ENCODE data around the gene TMEM63A. TPM values are rescaled to one million over a fixed set of nuclear protein-coding genes. Genes with fewer than 3 reads are reported as not detected.
A peak's percentile ranks its signal among the peaks of the same experiment; 100 is the strongest.

Gene TMEM63A
- total and polyA plus RNA-seq, 2 of the 13 experiments (the other 11 are each of a cell fraction or from before 2014, with no cell fraction given): 23.9 to 53.3 TPM

DNA sequence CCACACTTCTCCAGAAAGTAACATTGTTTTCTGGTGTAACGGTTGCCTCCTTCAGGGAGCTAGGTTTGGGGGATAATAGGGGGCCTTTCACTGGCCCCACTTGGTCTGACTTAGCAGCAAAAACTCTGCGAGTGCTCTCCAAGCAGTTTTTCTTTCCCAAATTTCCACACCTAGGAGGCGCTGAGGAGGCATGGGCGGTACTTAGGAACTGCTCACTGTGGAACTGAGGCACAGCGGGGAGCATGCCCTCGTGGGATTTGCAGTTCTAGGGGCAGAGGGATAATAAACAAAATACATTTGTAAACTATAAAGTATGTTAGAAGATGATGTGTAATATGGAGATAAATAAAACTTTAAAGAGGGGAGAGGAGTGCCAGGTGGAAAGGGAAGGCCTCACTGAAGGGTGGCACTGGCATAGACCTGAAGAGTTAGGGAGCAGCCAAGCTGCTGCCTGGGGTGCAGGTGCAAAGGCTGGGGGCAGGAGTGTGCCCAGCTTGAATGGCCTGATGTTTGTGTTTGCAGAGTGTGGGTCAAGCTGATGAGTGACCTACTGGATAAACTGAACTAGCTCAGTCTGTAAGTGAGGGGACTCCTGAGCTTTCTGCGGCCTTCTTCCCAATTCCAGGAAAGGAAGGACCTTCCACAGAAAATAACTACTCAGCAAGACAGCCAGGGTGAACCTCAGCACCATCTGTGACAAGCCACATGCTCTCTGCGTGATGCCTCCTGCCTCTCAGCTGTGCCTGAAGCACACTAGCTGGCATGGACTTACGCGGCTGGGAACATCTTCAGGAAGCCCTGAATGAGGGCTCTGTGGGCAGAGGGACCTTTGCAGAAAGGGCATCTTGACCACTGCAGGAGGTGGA is 70.3 kb downstream of the TMEM63A start:
- CTCF ChIA-PET (ENCODE audit: low intra/inter-chr PET ratio, low total read pairs): interaction anchor here (1.7 kb wide), 1 partner anchor 34 kb away, joined by 3 read pairs; the partner anchor contains the start of gene SRP9
- Histone ChIP-seq H3K4me1 (ENCODE audit: insufficient read depth, low read length) (peaks cover 66% of the 10 kb centered on the region), H4K20me1 (ENCODE audit: insufficient read depth, low read length) (no peaks in the 10 kb centered on the region), H3K4me3 (replicated peaks in 1 of 3; ENCODE audit: insufficient read depth in 1 of 3, low read depth in 2 of 3, low read length in 3 of 3) (peak overlapping the region; percentile 68 to 87 (median 80)), H3K27me3 (ENCODE audit: control insufficient read depth in 1 of 2, insufficient read depth in 2 of 2, low read length in 2 of 2) (no peaks in the 10 kb centered on the region), H3K36me3 (replicated peaks in 1 of 2; ENCODE audit: control insufficient read depth in 1 of 2, insufficient read depth in 2 of 2, low read length in 2 of 2) (peaks cover 0 to 1% of the 10 kb centered on the region in 2 experiments; a peak in 1 of 5 replicates), H3K27ac (ENCODE audit: extremely low read length, insufficient read depth, low read length) (peak overlapping the region; percentile 61), H3K79me2 (ENCODE audit: insufficient read depth, low read length) (peaks cover 32% of the 10 kb centered on the region), H3K4me2 (ENCODE audit: low read depth, low read length) (peak overlapping the region; percentile 93), H3K9ac (ENCODE audit: insufficient read depth, low read depth, low read length) (peak overlapping the region; percentile 63), H2AFZ (ENCODE audit: low read length) (no peak overlapping the region), H3K9me3 (ENCODE audit: low read length) (no peaks in the 10 kb centered on the region)
- WGBS (ENCODE audit: low lambda C conversion rate): 20% methylated on average over 7 of the region's 10 CpGs
- DNase-seq (ENCODE audit: low spot score): peak; percentile 48
- in situ Hi-C loops (cut with HindIII; ENCODE audit: extremely low pct_ligation_motif_present, low pct_unique_long_range_greater_than_20kb) (no loop called here), intact Hi-C loops (cut with micrococcal nuclease; ENCODE audit: unreplicated experiment) (loop anchor here (2.0 kb wide), 2 partner anchors 33 to 71 kb away; partner anchors contain the start of gene TMEM63A)
- peak; percentile 34 for FAIRE-seq
- POLR2A ChIA-PET: interaction anchor here (1.0 to 6.3 kb wide), 6 partner anchors 14 to 187 kb away, joined by 3 to 87 read pairs (median 4); partner anchors contain the start of genes SDE2, SRP9 and TMEM63A
- BruUV-seq (replicated peaks): no TSS peak
- ATAC-seq: no peak
- TF ChIP-seq CTCF (CRISPR knock-in tag; IDR thresholded peaks at IDR 0.05) (peak; percentile 66), ZBTB21 (CRISPR knock-in tag; IDR thresholded peaks at IDR 0.05) (no peak), ZNF775 (CRISPR knock-in tag; IDR thresholded peaks at IDR 0.05; ENCODE audit: borderline replicate concordance) (no peak), HOXA3 (CRISPR knock-in tag; IDR thresholded peaks at IDR 0.05) (no peak), ZNF574 (CRISPR knock-in tag; IDR thresholded peaks at IDR 0.05) (no peak; the same call in 1 of the 2 replicates), ZEB1 (IDR thresholded peaks at IDR 0.05; ENCODE audit: insufficient replicate concordance, low read depth) (no peak)
- TF ChIP-seq, protein P1, sequence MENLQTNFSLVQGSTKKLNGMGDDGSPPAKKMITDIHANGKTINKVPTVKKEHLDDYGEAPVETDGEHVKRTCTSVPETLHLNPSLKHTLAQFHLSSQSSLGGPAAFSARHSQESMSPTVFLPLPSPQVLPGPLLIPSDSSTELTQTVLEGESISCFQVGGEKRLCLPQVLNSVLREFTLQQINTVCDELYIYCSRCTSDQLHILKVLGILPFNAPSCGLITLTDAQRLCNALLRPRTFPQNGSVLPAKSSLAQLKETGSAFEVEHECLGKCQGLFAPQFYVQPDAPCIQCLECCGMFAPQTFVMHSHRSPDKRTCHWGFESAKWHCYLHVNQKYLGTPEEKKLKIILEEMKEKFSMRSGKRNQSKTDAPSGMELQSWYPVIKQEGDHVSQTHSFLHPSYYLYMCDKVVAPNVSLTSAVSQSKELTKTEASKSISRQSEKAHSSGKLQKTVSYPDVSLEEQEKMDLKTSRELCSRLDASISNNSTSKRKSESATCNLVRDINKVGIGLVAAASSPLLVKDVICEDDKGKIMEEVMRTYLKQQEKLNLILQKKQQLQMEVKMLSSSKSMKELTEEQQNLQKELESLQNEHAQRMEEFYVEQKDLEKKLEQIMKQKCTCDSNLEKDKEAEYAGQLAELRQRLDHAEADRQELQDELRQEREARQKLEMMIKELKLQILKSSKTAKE (CRISPR knock-in tag; IDR thresholded peaks at IDR 0.05; ENCODE audit: borderline replicate concordance): no peak
- TF ChIP-seq, protein P2, sequence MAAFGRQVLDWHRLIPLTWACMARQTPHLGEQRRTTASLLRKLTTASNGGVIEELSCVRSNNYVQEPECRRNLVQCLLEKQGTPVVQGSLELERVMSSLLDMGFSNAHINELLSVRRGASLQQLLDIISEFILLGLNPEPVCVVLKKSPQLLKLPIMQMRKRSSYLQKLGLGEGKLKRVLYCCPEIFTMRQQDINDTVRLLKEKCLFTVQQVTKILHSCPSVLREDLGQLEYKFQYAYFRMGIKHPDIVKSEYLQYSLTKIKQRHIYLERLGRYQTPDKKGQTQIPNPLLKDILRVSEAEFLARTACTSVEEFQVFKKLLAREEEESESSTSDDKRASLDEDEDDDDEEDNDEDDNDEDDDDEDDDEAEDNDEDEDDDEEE (CRISPR knock-in tag; IDR thresholded peaks at IDR 0.05): no peak
- TF ChIP-seq, protein P3, sequence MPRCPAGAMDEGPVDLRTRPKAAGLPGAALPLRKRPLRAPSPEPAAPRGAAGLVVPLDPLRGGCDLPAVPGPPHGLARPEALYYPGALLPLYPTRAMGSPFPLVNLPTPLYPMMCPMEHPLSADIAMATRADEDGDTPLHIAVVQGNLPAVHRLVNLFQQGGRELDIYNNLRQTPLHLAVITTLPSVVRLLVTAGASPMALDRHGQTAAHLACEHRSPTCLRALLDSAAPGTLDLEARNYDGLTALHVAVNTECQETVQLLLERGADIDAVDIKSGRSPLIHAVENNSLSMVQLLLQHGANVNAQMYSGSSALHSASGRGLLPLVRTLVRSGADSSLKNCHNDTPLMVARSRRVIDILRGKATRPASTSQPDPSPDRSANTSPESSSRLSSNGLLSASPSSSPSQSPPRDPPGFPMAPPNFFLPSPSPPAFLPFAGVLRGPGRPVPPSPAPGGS (CRISPR knock-in tag; IDR thresholded peaks at IDR 0.05): no peak
- TF ChIP-seq, protein P4, sequence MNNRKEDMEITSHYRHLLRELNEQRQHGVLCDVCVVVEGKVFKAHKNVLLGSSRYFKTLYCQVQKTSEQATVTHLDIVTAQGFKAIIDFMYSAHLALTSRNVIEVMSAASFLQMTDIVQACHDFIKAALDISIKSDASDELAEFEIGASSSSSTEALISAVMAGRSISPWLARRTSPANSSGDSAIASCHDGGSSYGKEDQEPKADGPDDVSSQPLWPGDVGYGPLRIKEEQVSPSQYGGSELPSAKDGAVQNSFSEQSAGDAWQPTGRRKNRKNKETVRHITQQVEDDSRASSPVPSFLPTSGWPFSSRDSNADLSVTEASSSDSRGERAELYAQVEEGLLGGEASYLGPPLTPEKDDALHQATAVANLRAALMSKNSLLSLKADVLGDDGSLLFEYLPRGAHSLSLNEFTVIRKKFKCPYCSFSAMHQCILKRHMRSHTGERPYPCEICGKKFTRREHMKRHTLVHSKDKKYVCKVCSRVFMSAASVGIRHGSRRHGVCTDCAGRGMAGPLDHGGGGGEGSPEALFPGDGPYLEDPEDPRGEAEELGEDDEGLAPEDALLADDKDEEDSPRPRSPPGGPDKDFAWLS (CRISPR knock-in tag; IDR thresholded peaks at IDR 0.05; ENCODE audit: borderline replicate concordance): no peak

Measured in HepG2 (cell line).